Sigmoid colon (tissue), 7 donors: ENCODE data around the gene KRT38. TPM values are rescaled to one million over a fixed set of nuclear protein-coding genes. Genes with fewer than 3 reads are reported as not detected.

ENCODE experiments used
- DNase-seq: peaks from one replicate; pipeline ENCODE4 v3.0.0-alpha.2; 2019
- H3K27ac ChIP-seq, 4 donors: fragments of 200-600 bp; sonication (generic); one replicate each; pipeline ENCODE4 v1.5.1; 2016 to 2019; ENCODE audit warnings: mild to moderate bottlenecking in 1 of 4
- H3K27me3 ChIP-seq, 3 donors: fragments of 200-600 bp; sonication (generic); one replicate each; pipeline ENCODE4 v1.5.1; 2019; ENCODE audit warnings: mild to moderate bottlenecking in 1 of 3
- H3K36me3 ChIP-seq, 4 donors: fragments of 200-600 bp; sonication (generic); one replicate each; pipeline ENCODE4 v1.5.1; 2016 to 2019
- H3K4me1 ChIP-seq, 4 donors: fragments of 200-600 bp; sonication (generic); one replicate each; pipeline ENCODE4 v1.5.1; 2017 to 2019
- H3K4me3 ChIP-seq, 4 donors: fragments of 200-600 bp; sonication (generic); one replicate each; pipeline ENCODE4 v1.5.1; 2017 to 2019; ENCODE audit warnings: mild to moderate bottlenecking in 2 of 4, moderate library complexity in 1 of 4
- H3K9me3 ChIP-seq, 4 donors: fragments of 200-600 bp in 3 of 4; sonication (generic) in 3 of 4; one replicate each; pipeline versions ENCODE4 v1.5.1 to v1.6.1; 2013 to 2019
- EP300 ChIP-seq, 4 donors: sonication (generic); formaldehyde crosslinking; IDR thresholded peaks; one replicate each; pipeline ENCODE4 v1.6.1; 2017; ENCODE audit warnings: antibody characterized with exemption in 4 of 4
- POLR2A ChIP-seq, 2 donors: fragments of 450-650 bp; IDR thresholded peaks; one replicate each; pipeline ENCODE4 v1.6.1; 2016; ENCODE audit warnings: antibody characterized with exemption in 2 of 2, mild to moderate bottlenecking in 2 of 2, moderate library complexity in 2 of 2
- POLR2AphosphoS5 ChIP-seq, 4 donors: sonication (generic); formaldehyde crosslinking; IDR thresholded peaks; one replicate each; pipeline ENCODE4 v1.6.1; 2017; ENCODE audit warnings: antibody characterized with exemption in 4 of 4
- WGBS, 2 donors: extraction: QIAGEN DNeasy Blood & Tissue Kit; methylation state at CpG; one replicate each; pipeline ENCODE4 v1.1.7; 2013; 5-methylcytosine and 5-hydroxymethylcytosine counted together
- intact Hi-C: fragments of 100-400 bp; cut with DNase I; formaldehyde crosslinking; loops from one replicate; pipeline ENCODE4 v1.15.1; 2023
- polyA plus RNA-seq, 3 donors: library from polyadenylated mRNA; stranded (reverse); fragments of 200-250 nt; gene quantifications; one replicate each; pipeline ENCODE4 v1.2.3, GENCODE V29; 2013
- total RNA-seq, 4 donors: library from RNA; depleted of rRNA; stranded (reverse); fragments of >200 nt; gene quantifications; one replicate each; pipeline ENCODE4 v1.1.0, GENCODE V29; 2016
- TF ChIP-seq, protein P1 (sequence below), 4 experiments: fragments of 450-650 bp in 3 of 4; fragments of 200-600 bp in 1 of 4; IDR thresholded peaks; one replicate each; pipeline ENCODE4 v1.5.1; 2016 to 2019; ENCODE audit warnings: antibody characterized with exemption in 4 of 4, mild to moderate bottlenecking in 3 of 4, moderate library complexity in 2 of 4
- donor health status: healthy with polysubstance abuse.
- donor health status: Bipolar disorder and iron deficiency.
- donor health status: healthy.

The KRT38 gene
- total and polyA plus RNA-seq, 7 donors = not detected

DNA sequence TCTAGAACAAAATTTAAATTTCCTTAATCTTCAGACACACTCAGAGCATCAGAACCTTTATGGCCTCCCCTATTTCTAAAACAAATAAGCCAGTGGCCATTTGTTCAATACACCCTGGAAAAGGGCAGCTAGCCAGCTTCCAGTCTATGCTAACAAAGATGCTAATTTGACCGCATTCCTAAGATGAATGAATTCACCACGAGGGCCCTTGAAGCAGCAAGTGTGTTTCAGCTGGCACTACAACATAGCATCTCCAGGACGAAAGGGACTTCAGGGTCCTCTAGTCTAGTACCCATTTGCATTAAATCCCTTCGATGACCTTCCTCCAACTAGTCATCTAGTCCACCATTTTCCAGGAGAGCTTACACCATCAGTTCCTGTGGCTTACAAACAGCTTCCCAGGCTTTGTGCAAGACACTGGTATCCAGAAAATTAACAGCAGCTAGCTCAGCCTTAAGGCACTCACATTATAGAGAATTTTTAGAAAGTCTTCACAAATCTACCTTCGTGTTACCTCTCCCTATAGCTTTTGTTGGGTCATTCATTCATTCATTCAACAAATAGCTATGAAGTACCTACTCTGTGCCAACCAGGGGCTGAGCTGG, 27.3 kb downstream of the KRT38 start:
- intact Hi-C loops = no loop called here
- TF ChIP-seq POLR2A (IDR thresholded peaks at IDR 0.05) = no peak
- TF ChIP-seq POLR2AphosphoS5 (IDR thresholded peaks at IDR 0.05) = no peak
- TF ChIP-seq, protein P1, sequence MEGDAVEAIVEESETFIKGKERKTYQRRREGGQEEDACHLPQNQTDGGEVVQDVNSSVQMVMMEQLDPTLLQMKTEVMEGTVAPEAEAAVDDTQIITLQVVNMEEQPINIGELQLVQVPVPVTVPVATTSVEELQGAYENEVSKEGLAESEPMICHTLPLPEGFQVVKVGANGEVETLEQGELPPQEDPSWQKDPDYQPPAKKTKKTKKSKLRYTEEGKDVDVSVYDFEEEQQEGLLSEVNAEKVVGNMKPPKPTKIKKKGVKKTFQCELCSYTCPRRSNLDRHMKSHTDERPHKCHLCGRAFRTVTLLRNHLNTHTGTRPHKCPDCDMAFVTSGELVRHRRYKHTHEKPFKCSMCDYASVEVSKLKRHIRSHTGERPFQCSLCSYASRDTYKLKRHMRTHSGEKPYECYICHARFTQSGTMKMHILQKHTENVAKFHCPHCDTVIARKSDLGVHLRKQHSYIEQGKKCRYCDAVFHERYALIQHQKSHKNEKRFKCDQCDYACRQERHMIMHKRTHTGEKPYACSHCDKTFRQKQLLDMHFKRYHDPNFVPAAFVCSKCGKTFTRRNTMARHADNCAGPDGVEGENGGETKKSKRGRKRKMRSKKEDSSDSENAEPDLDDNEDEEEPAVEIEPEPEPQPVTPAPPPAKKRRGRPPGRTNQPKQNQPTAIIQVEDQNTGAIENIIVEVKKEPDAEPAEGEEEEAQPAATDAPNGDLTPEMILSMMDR (IDR thresholded peaks at IDR 0.05) = no peak

GRCh38 chr17:41411072-41411840, 29.5 kb downstream of the KRT38 start:
- intact Hi-C loops = no loop called here
- H3K27me3 ChIP-seq = no peaks in the 10 kb centered on the region
- no peak overlapping the region for H3K4me3 ChIP-seq
- no peaks in the 10 kb centered on the region for H3K9me3 ChIP-seq
- peaks cover 0 to 6% (median 0%) of the 10 kb centered on the region in 4 donors for H3K4me1 ChIP-seq
- no peak for TF ChIP-seq POLR2A (IDR thresholded peaks at IDR 0.05)
- DNase-seq = no peak
- 94 to 95% methylated on average over 20 of the region's 20 CpGs for WGBS, 2 donors
- no peaks in the 10 kb centered on the region for H3K36me3 ChIP-seq
- H3K27ac ChIP-seq = no peak overlapping the region

More for the DNA sequence above, 27.3 kb downstream of the KRT38 start:
- no peak for DNase-seq
- no peaks in the 10 kb centered on the region for H3K9me3 ChIP-seq
- peaks cover 0 to 7% (median 0%) of the 10 kb centered on the region in 4 donors for H3K4me1 ChIP-seq
- WGBS, 2 donors = 50 to 58% methylated on average over 5 of the region's 5 CpGs
- H3K4me3 ChIP-seq = no peak overlapping the region
- H3K36me3 ChIP-seq = no peaks in the 10 kb centered on the region
- peaks cover 0 to 7% (median 3%) of the 10 kb centered on the region in 3 donors for H3K27me3 ChIP-seq
- no peak overlapping the region for H3K27ac ChIP-seq

DNA sequence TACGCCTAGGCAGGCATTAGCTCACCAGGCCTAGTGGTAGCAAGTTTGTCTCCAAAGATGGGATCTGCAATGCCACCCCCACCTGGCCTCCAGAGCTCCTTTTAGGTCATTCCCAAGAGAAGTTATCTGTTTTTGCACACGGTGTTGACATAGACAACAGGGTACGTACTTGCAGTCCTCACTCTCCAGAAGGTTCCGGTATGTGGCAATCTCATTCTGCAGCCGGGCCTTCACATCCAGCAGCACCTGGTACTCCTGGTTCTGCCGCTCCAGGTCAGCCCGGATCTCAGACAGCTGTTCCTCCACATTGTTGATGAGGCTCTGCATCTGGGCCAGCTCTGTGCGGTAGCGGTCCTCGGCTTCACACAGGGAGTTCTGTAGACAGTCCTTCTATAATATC, 33.6 kb downstream of the KRT38 start:
- Histone ChIP-seq H3K36me3 (no peaks in the 10 kb centered on the region), H3K4me3 (no peak overlapping the region), H3K9me3 (no peaks in the 10 kb centered on the region), H3K4me1 (no peaks in the 10 kb centered on the region), H3K27ac (no peak overlapping the region), H3K27me3 (no peaks in the 10 kb centered on the region)
- WGBS, 2 donors = 94% methylated on average over 10 of the region's 10 CpGs
- no peak for TF ChIP-seq POLR2AphosphoS5 (IDR thresholded peaks at IDR 0.05)
- no peak for TF ChIP-seq EP300 (IDR thresholded peaks at IDR 0.05)
- TF ChIP-seq, protein P1 (IDR thresholded peaks at IDR 0.05) = no peak
- no peak for TF ChIP-seq POLR2A (IDR thresholded peaks at IDR 0.05)
- no peak for DNase-seq
- intact Hi-C loops = no loop called here

GRCh38 chr17:41406205-41406604, 34.6 kb downstream of the KRT38 start:
- Histone ChIP-seq H3K4me1 (no peaks in the 10 kb centered on the region), H3K27ac (no peak overlapping the region), H3K27me3 (no peaks in the 10 kb centered on the region), H3K9me3 (no peaks in the 10 kb centered on the region), H3K4me3 (no peak overlapping the region), H3K36me3 (no peaks in the 10 kb centered on the region)
- DNase-seq = no peak
- TF ChIP-seq, protein P1 (IDR thresholded peaks at IDR 0.05) = no peak
- TF ChIP-seq POLR2AphosphoS5 (IDR thresholded peaks at IDR 0.05) = no peak
- no peak for TF ChIP-seq EP300 (IDR thresholded peaks at IDR 0.05)
- TF ChIP-seq POLR2A (IDR thresholded peaks at IDR 0.05) = no peak
- intact Hi-C loops = no loop called here
- 50 to 61% methylated on average over 5 of the region's 5 CpGs for WGBS, 2 donors

DNA sequence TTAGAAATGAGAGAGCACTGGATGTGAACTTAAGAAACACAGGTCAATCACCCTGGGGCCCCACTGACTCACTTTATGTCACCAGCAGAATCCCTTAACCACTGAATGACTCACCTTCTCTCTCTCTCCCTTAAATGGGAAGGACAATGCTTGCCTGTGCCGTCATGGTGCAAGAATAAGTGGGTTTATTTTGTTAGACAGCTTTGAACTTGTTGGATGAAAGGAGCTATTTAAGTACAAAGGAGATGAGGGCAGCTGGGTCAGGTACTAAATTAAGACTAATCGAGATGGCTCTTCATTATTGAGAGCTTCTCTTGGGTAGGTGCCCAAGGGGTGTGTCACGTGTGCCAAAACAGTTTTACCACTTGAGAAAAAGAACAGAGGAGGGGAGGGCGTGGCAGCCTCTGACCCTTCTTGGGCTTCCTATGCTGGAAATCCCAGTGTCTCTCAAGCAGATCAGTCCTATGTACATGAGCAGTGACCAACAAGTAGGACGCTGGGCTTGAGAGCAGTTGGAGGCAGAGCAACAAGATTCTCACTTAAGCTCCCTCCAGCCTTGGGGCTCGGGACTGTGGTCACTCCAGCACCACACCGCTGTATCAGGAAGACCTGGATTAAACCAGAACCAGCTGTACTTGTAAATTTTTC, 36.6 kb downstream of the KRT38 start:
- Histone ChIP-seq H3K9me3 (no peaks in the 10 kb centered on the region), H3K36me3 (no peaks in the 10 kb centered on the region), H3K27me3 (no peaks in the 10 kb centered on the region), H3K4me1 (no peaks in the 10 kb centered on the region), H3K27ac (peak overlapping the region in 1 of 4 donors; percentile 20), H3K4me3 (no peak overlapping the region)
- TF ChIP-seq POLR2AphosphoS5 (IDR thresholded peaks at IDR 0.05) = no peak
- DNase-seq = no peak
- WGBS, 2 donors = 56 to 67% methylated on average over 7 of the region's 7 CpGs
- intact Hi-C loops = no loop called here
